IMR-90 (cell line): ENCODE results near the gene ZSWIM3. TPM values are rescaled to one million over a fixed set of nuclear protein-coding genes. Genes with fewer than 3 reads are reported as not detected.

ENCODE experiments used
- ATAC-seq: fragments of 200-7000 bp; cut with Tn5 transposase; 2 replicates; pipeline ENCODE4 v1.9.1; 2020; ENCODE audit warnings: low read depth, mild to moderate bottlenecking, moderate library complexity
- BruUV-seq: library from RNA; stranded (reverse); fragments of 400-500 nt; replicated peaks from 2 replicates; lab custom pipeline; 2021; lab: Mats Ljungman, UMichigan
- CTCF ChIA-PET: fragments of 300-600 bp; formaldehyde crosslinking; extraction: SDS; loops from one replicate; lab custom pipeline; 2021; ENCODE audit warnings: antibody characterized with exemption; lab: Yijun Ruan, JAX
- POLR2A ChIA-PET: fragments of 300-600 bp; sonication (Branson Sonifier 250); formaldehyde crosslinking; loops from one replicate; lab custom pipeline; 2022; ENCODE audit warnings: antibody characterized with exemption; ENCODE audit not compliant: unreplicated experiment; lab: Charles Lee
- DNase-seq: peaks from one replicate; pipeline ENCODE4 v3.0.0; 2013
- H2AFZ ChIP-seq: replicated peaks from 2 replicates; pipeline ENCODE3; 2013; ENCODE audit warnings: low read length, mild to moderate bottlenecking; ENCODE audit not compliant: poor library complexity
- H2AK5ac ChIP-seq: 2 replicates; pipeline ENCODE4 v1.6.1; 2013; ENCODE audit warnings: low read depth, low read length, inconsistent platforms
- H2AK9ac ChIP-seq: replicated peaks from 2 replicates; pipeline ENCODE3; 2013; ENCODE audit warnings: mild to moderate bottlenecking, low read depth, low read length, moderate library complexity; ENCODE audit not compliant: poor library complexity
- H2BK120ac ChIP-seq: 2 replicates; pipeline ENCODE4 v1.6.1; 2013; ENCODE audit warnings: low read depth, low read length, inconsistent platforms
- H2BK15ac ChIP-seq: 3 replicates; pipeline ENCODE4 v1.6.1; 2013; ENCODE audit warnings: low read depth, low read length, inconsistent platforms
- H2BK20ac ChIP-seq: 2 replicates; pipeline ENCODE4 v1.6.1; 2013; ENCODE audit warnings: low read depth, mild to moderate bottlenecking, inconsistent platforms, low read length, moderate library complexity
- H2BK5ac ChIP-seq: 2 replicates; pipeline ENCODE4 v1.6.1; 2013; ENCODE audit warnings: mild to moderate bottlenecking, low read depth, low read length, inconsistent platforms; ENCODE audit not compliant: poor library complexity, severe bottlenecking
- H3K14ac ChIP-seq: replicated peaks from 2 replicates; pipeline ENCODE4 v1.6.1; 2013; ENCODE audit warnings: low read depth, low read length, inconsistent platforms
- H3K18ac ChIP-seq: 2 replicates; pipeline ENCODE4 v1.6.1; 2013; ENCODE audit warnings: low read depth, low read length, control low read depth
- H3K23ac ChIP-seq: 2 replicates; pipeline ENCODE4 v1.6.1; 2013; ENCODE audit warnings: low read depth, low read length, inconsistent platforms
- H3K27ac ChIP-seq: 2 replicates; pipeline ENCODE4 v1.5.1; 2013; ENCODE audit warnings: mild to moderate bottlenecking, control low read depth, low read length; ENCODE audit not compliant: insufficient read depth
- H3K27me3 ChIP-seq: 2 replicates; pipeline ENCODE4 v1.6.1; 2013; ENCODE audit warnings: low read length; ENCODE audit not compliant: control insufficient read depth, insufficient read depth
- H3K36me3 ChIP-seq: 2 replicates; pipeline ENCODE4 v1.6.1; 2013; ENCODE audit warnings: low read length, mixed read lengths; ENCODE audit not compliant: control insufficient read depth, insufficient read depth
- H3K4ac ChIP-seq: 2 replicates; pipeline ENCODE4 v1.6.1; 2013; ENCODE audit warnings: low read depth, low read length, inconsistent platforms
- H3K4me1 ChIP-seq: 2 replicates; pipeline ENCODE4 v1.6.1; 2013; ENCODE audit warnings: low read length, mixed read lengths; ENCODE audit not compliant: control insufficient read depth, insufficient read depth
- H3K4me2 ChIP-seq: 2 replicates; pipeline ENCODE4 v1.6.1; 2013; ENCODE audit warnings: low read depth, mild to moderate bottlenecking, control low read depth, low read length, moderate library complexity
- H3K4me3 ChIP-seq: 2 replicates; pipeline ENCODE4 v1.5.1; 2013; ENCODE audit warnings: low read depth, mild to moderate bottlenecking, control low read depth, low read length, moderate library complexity; ENCODE audit not compliant: insufficient read depth
- H3K56ac ChIP-seq: 2 replicates; pipeline ENCODE4 v1.6.1; 2013; ENCODE audit warnings: low read length, inconsistent platforms; ENCODE audit not compliant: insufficient read depth; ENCODE audit errors: extremely low read depth
- H3K79me1 ChIP-seq, 2 experiments: 2 replicates each; pipeline ENCODE4 v1.6.1; 2013; ENCODE audit warnings: low read length in 2 of 2, inconsistent platforms in 1 of 2, low read depth in 1 of 2
- H3K9ac ChIP-seq: 2 replicates; pipeline ENCODE4 v1.6.1; 2013; ENCODE audit warnings: low read depth, low read length, control low read depth
- H3K9me1 ChIP-seq: 2 replicates; pipeline ENCODE4 v1.6.1; 2013; ENCODE audit warnings: low read length, inconsistent platforms; ENCODE audit not compliant: insufficient read depth
- H3K9me3 ChIP-seq: 2 replicates; pipeline ENCODE4 v1.6.1; 2013; ENCODE audit warnings: low read length; ENCODE audit not compliant: control insufficient read depth, insufficient read depth
- H4K20me1 ChIP-seq: 2 replicates; pipeline ENCODE4 v1.6.1; 2013; ENCODE audit warnings: low read length, inconsistent platforms; ENCODE audit not compliant: insufficient read depth
- H4K5ac ChIP-seq: 2 replicates; pipeline ENCODE4 v1.6.1; 2013; ENCODE audit warnings: mild to moderate bottlenecking, low read depth, low read length, control low read depth
- H4K8ac ChIP-seq, 2 experiments: 2 replicates each; pipeline ENCODE4 v1.6.1; 2013; ENCODE audit warnings: low read depth in 2 of 2, low read length in 2 of 2, control low read depth in 1 of 2, inconsistent platforms in 1 of 2
- H4K91ac ChIP-seq: 2 replicates; pipeline ENCODE4 v1.6.1; 2013; ENCODE audit warnings: low read depth, low read length, inconsistent platforms; ENCODE audit not compliant: insufficient read depth
- BHLHE40 ChIP-seq: fragments of 150-350 bp; IDR thresholded peaks from 2 replicates; pipeline ENCODE4 v1.6.1; 2016; ENCODE audit warnings: mild to moderate bottlenecking, low read depth, low read length
- CTCF ChIP-seq: conservative IDR thresholded peaks from 2 replicates; pipeline ENCODE4 v1.5.1; 2012; ENCODE audit warnings: mild to moderate bottlenecking, low read depth, low read length, improper control_type of control experiment
- ELK1 ChIP-seq: fragments of 150-350 bp; IDR thresholded peaks from 2 replicates; pipeline ENCODE4 v1.6.1; 2016; ENCODE audit warnings: low read depth, mild to moderate bottlenecking, low read length, moderate library complexity, borderline replicate concordance
- FOS ChIP-seq: fragments of 150-350 bp; IDR thresholded peaks from 2 replicates; pipeline ENCODE4 v1.6.1; 2016; ENCODE audit warnings: low read depth, low read length
- MAFK ChIP-seq: IDR thresholded peaks from 2 replicates; pipeline ENCODE4 v1.6.1; 2012; ENCODE audit warnings: low read depth, low read length, improper control_type of control experiment
- MAZ ChIP-seq: IDR thresholded peaks from 2 replicates; pipeline ENCODE4 v1.6.1; 2012; ENCODE audit warnings: low read depth, mild to moderate bottlenecking, low read length, improper control_type of control experiment, moderate library complexity, borderline replicate concordance
- MXI1 ChIP-seq: IDR thresholded peaks from 2 replicates; pipeline ENCODE4 v1.6.1; 2012; ENCODE audit warnings: low read depth, mild to moderate bottlenecking, low read length, moderate library complexity, borderline replicate concordance
- NFE2L2 ChIP-seq: fragments of 150-350 bp; IDR thresholded peaks from 2 replicates; pipeline ENCODE4 v1.6.1; 2016; ENCODE audit warnings: low read depth, mild to moderate bottlenecking, low read length
- POLR2A ChIP-seq: IDR thresholded peaks from 2 replicates; pipeline ENCODE4 v1.6.1; 2012; ENCODE audit warnings: mild to moderate bottlenecking, low read depth, low read length
- RAD21 ChIP-seq: IDR thresholded peaks from 2 replicates; pipeline ENCODE4 v1.6.1; 2012; ENCODE audit warnings: low read length, improper control_type of control experiment
- RCOR1 ChIP-seq: IDR thresholded peaks from 2 replicates; pipeline ENCODE4 v1.6.1; 2012; ENCODE audit warnings: mild to moderate bottlenecking, low read length, improper control_type of control experiment; ENCODE audit not compliant: insufficient replicate concordance
- WGBS, 2 experiments: methylation state at CpG; one replicate each; pipeline versions ENCODE4 v1.1.5 to v1.1.7; 2013; ENCODE audit warnings: missing lambda C conversion rate in 2 of 2; ENCODE audit not compliant: insufficient read length in 1 of 2; ENCODE audit errors: extremely low coverage in 2 of 2; 5-methylcytosine and 5-hydroxymethylcytosine counted together
- dilution Hi-C: fragments of 300-500 bp; cut with HindIII; formaldehyde crosslinking; loops from one replicate; pipeline ENCODE4 v1.14.3; 2018; ENCODE audit warnings: low sequenced_read_pairs; ENCODE audit not compliant: unreplicated experiment
- in situ Hi-C: fragments of 300-500 bp; cut with MboI; formaldehyde crosslinking; loops from 3 replicates; pipeline ENCODE4 v1.14.3; 2019; ENCODE audit warnings: low sequenced_read_pairs, inconsistent platforms, mixed read lengths
- intact Hi-C: fragments of 100-400 bp; cut with micrococcal nuclease; formaldehyde crosslinking; loops from 2 replicates; pipeline ENCODE4 v1.10.0; 2022
- polyA plus RNA-seq, 3 experiments: library from polyadenylated mRNA; depleted of rRNA; stranded (reverse); fragments of >200 nt; gene quantifications; 2 replicates each; pipeline ENCODE4 v1.2.3, GENCODE V29; 2012; ENCODE audit warnings: low replicate concordance in 1 of 3
- total RNA-seq: library from RNA; depleted of rRNA; stranded (reverse); fragments of >200 nt; gene quantifications from 2 replicates; pipeline ENCODE4 v1.2.3, GENCODE V29; 2012
- TF ChIP-seq, protein P1 (sequence below): fragments of 150-350 bp; IDR thresholded peaks from 2 replicates; pipeline ENCODE4 v1.6.1; 2017; ENCODE audit warnings: mild to moderate bottlenecking, antibody characterized with exemption, low read length, low read depth

The ZSWIM3 gene
- total and polyA plus RNA-seq, 2 of the 4 experiments (the other 2 are of a cell fraction): 3.3 to 8.6 TPM

DNA sequence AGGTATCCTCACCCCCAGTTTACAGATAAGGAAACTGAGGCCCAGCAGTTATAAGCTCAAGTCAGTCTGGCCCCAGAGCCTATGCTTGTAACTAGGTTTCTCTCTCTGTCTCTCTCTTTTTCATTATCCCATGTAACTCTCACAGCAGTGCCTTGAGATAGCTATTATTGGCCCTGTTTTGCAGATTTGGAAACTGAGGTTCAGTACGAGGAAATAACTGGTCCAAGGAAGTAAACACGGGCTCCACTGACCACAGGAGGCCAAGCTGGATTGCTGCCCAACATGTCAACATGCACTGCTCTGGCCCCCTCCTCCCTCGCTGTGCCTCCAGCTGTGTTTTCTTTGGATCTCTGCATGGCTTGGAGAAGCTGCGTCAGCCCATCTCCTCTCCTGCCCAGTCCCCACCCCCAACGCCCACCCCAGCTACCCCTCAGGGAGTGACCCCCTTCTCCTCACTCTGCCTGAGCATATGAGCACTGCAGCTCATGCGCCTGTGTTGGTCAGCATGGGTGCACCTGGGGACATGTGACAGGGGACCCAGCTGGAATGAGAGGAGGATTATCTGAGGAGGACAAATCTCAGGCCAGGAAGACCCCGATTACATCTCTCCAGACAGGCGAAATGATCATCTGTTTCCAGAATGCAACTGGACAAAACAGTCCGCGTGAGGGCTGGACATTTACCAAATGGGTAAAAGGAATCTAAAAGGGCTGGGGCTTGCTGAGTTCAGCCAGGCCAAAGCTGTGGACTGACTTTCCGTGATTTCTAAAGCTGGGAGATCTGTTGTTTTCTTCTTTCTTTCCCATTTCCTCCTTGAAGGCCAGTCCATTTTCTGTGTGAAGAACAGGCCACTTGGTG is 62.4 kb downstream of the ZSWIM3 start:
- POLR2A ChIA-PET: interaction anchor here (0.7 kb wide), 1 partner anchor 15 kb away, joined by 3 read pairs; no protein-coding TSS in a partner anchor
- CTCF ChIA-PET: interaction anchor here (0.6 to 1.0 kb wide), 2 partner anchors 28 to 941 kb away, joined by 4 to 5 read pairs; partner anchors contain the start of gene CTSA
- no peak for TF ChIP-seq CTCF
- no peak for TF ChIP-seq FOS
- no peak for TF ChIP-seq POLR2A
- TF ChIP-seq, protein P1, sequence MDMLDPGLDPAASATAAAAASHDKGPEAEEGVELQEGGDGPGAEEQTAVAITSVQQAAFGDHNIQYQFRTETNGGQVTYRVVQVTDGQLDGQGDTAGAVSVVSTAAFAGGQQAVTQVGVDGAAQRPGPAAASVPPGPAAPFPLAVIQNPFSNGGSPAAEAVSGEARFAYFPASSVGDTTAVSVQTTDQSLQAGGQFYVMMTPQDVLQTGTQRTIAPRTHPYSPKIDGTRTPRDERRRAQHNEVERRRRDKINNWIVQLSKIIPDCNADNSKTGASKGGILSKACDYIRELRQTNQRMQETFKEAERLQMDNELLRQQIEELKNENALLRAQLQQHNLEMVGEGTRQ: 0 out of 2 replicates have a peak, but pooled peaks have one; percentile 8
- peak; percentile 59 for TF ChIP-seq RCOR1
- TF ChIP-seq MAZ: peak; percentile 97; the same call in 1 of the 2 replicates
- no peak for TF ChIP-seq ELK1
- TF ChIP-seq RAD21: no peak
- peak; percentile 33; the same call in 1 of the 2 replicates for TF ChIP-seq NFE2L2
- TF ChIP-seq MAFK: no peak
- TF ChIP-seq BHLHE40: no peak
- TF ChIP-seq MXI1: no peak

More for the DNA sequence above, 62.4 kb downstream of the ZSWIM3 start:
- Histone ChIP-seq H2BK120ac (peak overlapping the region; percentile 71), H2AK5ac (peak overlapping the region; percentile 95), H3K56ac (no peak overlapping the region), H3K23ac (peak overlapping the region; percentile 49; the same call in 1 of the 2 replicates), H3K4me2 (peak overlapping the region; percentile 53), H3K9me3 (no peaks in the 10 kb centered on the region), H3K4ac (peak overlapping the region; percentile 74), H2AFZ (peak overlapping the region; percentile 81), H2BK15ac (peak overlapping the region; percentile 85; the same call in 1 of the 3 replicates), H3K9me1 (no peaks in the 10 kb centered on the region; the same call in 1 of the 2 replicates), H3K4me3 (no peak overlapping the region), H4K91ac (peak overlapping the region; percentile 62), H3K4me1 (peaks cover 27% of the 10 kb centered on the region), H3K27me3 (no peaks in the 10 kb centered on the region), H3K18ac (peak overlapping the region; percentile 80), H2BK5ac (peak overlapping the region; percentile 78), H2BK20ac (peak overlapping the region; percentile 76), H3K9ac (peak overlapping the region; percentile 55; the same call in 1 of the 2 replicates), H3K27ac (peak overlapping the region; percentile 89; the same call in 1 of the 2 replicates), H4K8ac (peak overlapping the region; percentile 62 to 71), H3K36me3 (no peaks in the 10 kb centered on the region), H3K79me1 (no peaks in the 10 kb centered on the region), H2AK9ac (peak overlapping the region; percentile 80), H4K5ac (peak overlapping the region; percentile 98), H4K20me1 (no peaks in the 10 kb centered on the region), H3K14ac (peak overlapping the region; percentile 58; the same call in 1 of the 2 replicates)
- ATAC-seq (peak; percentile 62), DNase-seq (peak; percentile 94)
- BruUV-seq: no TSS peak
- 7% methylated on average over 3 of the region's 11 CpGs; no CpG with 5 or more reads in 1 of the 2 experiments for WGBS, 2 experiments
- intact Hi-C loops (no loop called here), dilution Hi-C loops (no loop called here), in situ Hi-C loops (loop anchor here (25.0 kb wide), 1 partner anchor 582 kb away; the partner anchor contains the start of gene SDC4)
